Measurements from ENCODE around the gene FNTB. TPM values are rescaled to one million over a fixed set of nuclear protein-coding genes. Genes with fewer than 3 reads are reported as not detected.

Gene FNTB
- total RNA-seq, 1 experiment from 2014 or later = 35.3 TPM

DNA sequence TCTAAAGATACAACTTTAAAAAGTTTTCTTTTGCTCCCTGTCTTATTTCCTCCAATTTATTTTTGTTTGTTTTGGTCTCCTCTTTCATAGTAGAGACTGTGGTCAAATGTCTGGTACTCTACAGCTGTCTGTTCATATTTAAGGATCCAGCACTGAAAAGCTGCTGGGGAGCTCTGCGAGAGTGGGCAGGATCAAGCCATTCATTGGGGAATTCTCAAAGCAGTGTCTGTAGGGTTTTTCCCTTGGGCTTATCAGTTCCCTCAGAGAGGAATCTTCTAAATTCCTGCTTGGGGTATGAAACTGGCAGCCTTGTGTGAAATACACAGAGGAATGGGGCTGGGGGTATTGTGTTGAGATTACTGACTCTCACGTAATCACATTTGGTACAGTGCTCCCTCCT lies 52.3 kb downstream of the FNTB start:
- Histone ChIP-seq H3K79me2 (ENCODE audit: low read depth) (no peaks in the 10 kb centered on the region), H3K4me3 (no peak overlapping the region), H3K27ac (no peak overlapping the region), H4K20me1 (ENCODE audit: insufficient read depth) (no peaks in the 10 kb centered on the region; the same call in 1 of the 2 replicates), H3K27me3 (ENCODE audit: insufficient read depth, low read depth) (no peaks in the 10 kb centered on the region), H3K4me1 (replicated peaks; ENCODE audit: insufficient read depth) (no peaks in the 10 kb centered on the region), H3K36me3 (ENCODE audit: low read depth) (0 out of 2 replicates have a peak, but pooled peaks cover 5% of the 10 kb centered on the region), H3K4me2 (no peak overlapping the region), H3K9me3 (ENCODE audit: insufficient read depth, low read depth) (no peaks in the 10 kb centered on the region), H3K9me2 (ENCODE audit: insufficient read depth) (no peaks in the 10 kb centered on the region), H2AFZ (no peak overlapping the region), H3F3A (ENCODE audit: insufficient read depth, low read depth) (peaks cover 5% of the 10 kb centered on the region; the same call in 1 of the 2 replicates)
- DNase-seq = no peak
- no peak for TF ChIP-seq EZH2 (IDR thresholded peaks at IDR 0.05; ENCODE audit: low read depth)
- TF ChIP-seq, protein P1, sequence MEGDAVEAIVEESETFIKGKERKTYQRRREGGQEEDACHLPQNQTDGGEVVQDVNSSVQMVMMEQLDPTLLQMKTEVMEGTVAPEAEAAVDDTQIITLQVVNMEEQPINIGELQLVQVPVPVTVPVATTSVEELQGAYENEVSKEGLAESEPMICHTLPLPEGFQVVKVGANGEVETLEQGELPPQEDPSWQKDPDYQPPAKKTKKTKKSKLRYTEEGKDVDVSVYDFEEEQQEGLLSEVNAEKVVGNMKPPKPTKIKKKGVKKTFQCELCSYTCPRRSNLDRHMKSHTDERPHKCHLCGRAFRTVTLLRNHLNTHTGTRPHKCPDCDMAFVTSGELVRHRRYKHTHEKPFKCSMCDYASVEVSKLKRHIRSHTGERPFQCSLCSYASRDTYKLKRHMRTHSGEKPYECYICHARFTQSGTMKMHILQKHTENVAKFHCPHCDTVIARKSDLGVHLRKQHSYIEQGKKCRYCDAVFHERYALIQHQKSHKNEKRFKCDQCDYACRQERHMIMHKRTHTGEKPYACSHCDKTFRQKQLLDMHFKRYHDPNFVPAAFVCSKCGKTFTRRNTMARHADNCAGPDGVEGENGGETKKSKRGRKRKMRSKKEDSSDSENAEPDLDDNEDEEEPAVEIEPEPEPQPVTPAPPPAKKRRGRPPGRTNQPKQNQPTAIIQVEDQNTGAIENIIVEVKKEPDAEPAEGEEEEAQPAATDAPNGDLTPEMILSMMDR (conservative IDR thresholded peaks at IDR 0.05) = no peak
- no TSS peak for BruUV-seq (replicated peaks)
- POLR2A ChIA-PET (ENCODE audit: unreplicated experiment) = no interaction called here
- intact Hi-C loops (cut with micrococcal nuclease; ENCODE audit: unreplicated experiment) = no loop called here
- CTCF ChIA-PET = no interaction called here

DNA sequence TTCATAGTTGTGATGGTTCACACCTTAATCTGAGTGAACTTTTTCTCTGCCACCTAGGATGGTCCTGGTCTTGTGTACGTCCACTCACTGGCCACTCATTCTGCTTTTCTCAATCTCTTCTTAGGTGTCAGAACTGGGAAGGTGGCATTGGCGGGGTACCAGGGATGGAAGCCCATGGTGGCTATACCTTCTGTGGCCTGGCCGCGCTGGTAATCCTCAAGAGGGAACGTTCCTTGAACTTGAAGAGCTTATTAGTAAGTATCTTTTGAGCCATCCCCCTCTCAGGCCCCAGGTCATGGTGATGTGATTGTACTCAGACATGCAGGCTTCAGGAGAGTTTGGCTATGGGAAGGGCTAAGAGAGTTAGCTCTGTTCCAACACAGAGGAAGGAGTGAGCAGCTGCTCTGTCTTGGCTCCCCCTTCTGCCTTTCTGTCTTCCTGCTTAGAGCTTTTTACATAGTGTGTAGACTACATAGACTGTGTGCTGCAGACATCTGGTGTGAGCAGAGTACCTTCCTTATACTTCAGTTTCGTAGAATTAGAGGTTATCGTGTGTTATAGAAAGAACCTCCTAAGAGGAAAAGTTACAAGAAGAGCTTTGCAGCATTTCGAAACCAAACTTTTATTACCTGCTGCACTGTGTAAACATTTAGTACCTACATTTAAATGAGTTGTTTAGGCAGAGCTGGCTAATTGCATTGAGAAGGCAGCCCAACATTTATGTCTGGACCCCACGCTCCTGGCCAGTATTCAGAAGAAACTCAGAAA lies 54.2 kb downstream of the FNTB start:
- BruUV-seq (replicated peaks) = no TSS peak
- Histone ChIP-seq H4K20me1 (ENCODE audit: insufficient read depth) (no peaks in the 10 kb centered on the region; the same call in 1 of the 2 replicates), H3K4me2 (no peak overlapping the region), H2AFZ (no peak overlapping the region), H3F3A (ENCODE audit: insufficient read depth, low read depth) (peaks cover 5% of the 10 kb centered on the region; the same call in 1 of the 2 replicates), H3K9me2 (ENCODE audit: insufficient read depth) (no peaks in the 10 kb centered on the region), H3K4me3 (no peak overlapping the region), H3K9me3 (ENCODE audit: insufficient read depth, low read depth) (no peaks in the 10 kb centered on the region), H3K4me1 (replicated peaks; ENCODE audit: insufficient read depth) (no peaks in the 10 kb centered on the region), H3K36me3 (ENCODE audit: low read depth) (no peaks in the 10 kb centered on the region), H3K27ac (no peak overlapping the region), H3K27me3 (ENCODE audit: insufficient read depth, low read depth) (no peaks in the 10 kb centered on the region), H3K79me2 (ENCODE audit: low read depth) (no peaks in the 10 kb centered on the region)
- CTCF ChIA-PET = no interaction called here
- DNase-seq = no peak
- POLR2A ChIA-PET (ENCODE audit: unreplicated experiment) = interaction anchor here (0.5 kb wide), 1 partner anchor 371 kb away, joined by 3 read pairs; no protein-coding TSS in a partner anchor
- intact Hi-C loops (cut with micrococcal nuclease; ENCODE audit: unreplicated experiment) = no loop called here
- TF ChIP-seq, protein P1 (conservative IDR thresholded peaks at IDR 0.05) = no peak
- no peak for TF ChIP-seq EZH2 (IDR thresholded peaks at IDR 0.05; ENCODE audit: low read depth)

DNA sequence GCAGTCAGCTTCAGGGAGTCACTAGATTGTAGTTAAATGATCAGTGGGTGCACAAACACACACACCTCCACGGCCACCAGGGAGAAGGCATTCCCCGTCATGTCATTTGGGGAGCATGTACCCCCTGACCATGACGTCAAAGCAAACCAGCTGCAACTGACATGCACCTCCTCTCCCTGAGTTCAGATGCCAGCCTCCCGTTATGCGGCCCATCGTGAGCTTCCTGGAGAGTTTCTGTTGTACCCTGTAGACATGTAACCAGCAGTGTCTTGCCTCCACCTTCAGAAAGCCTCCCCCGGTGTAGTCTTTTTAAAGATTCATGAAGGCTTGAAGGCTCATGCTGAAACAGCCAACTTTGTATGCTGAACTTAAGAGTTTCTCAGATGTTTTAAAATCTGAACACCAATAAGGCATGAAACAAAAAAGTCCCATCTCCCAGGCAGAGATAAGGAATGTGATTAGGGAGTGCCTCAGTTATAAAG lies 54.8 kb downstream of the FNTB start:
- no peak overlapping the region for H3K4me3 ChIP-seq
- ChIA-PET POLR2A (ENCODE audit: unreplicated experiment) (interaction anchor here (0.5 kb wide), 1 partner anchor 370 kb away, joined by 3 read pairs; no protein-coding TSS in a partner anchor), CTCF (no interaction called here)
- TF ChIP-seq, protein P1 (conservative IDR thresholded peaks at IDR 0.05) = no peak
- no peak for TF ChIP-seq EZH2 (IDR thresholded peaks at IDR 0.05; ENCODE audit: low read depth)
- H3K9me2 ChIP-seq (ENCODE audit: insufficient read depth) = no peaks in the 10 kb centered on the region
- no peaks in the 10 kb centered on the region; the same call in 1 of the 2 replicates for H4K20me1 ChIP-seq (ENCODE audit: insufficient read depth)
- no peak overlapping the region for H3K27ac ChIP-seq
- H3K27me3 ChIP-seq (ENCODE audit: insufficient read depth, low read depth) = no peaks in the 10 kb centered on the region
- no peak overlapping the region for H2AFZ ChIP-seq
- no peaks in the 10 kb centered on the region for H3K79me2 ChIP-seq (ENCODE audit: low read depth)
- no TSS peak for BruUV-seq (replicated peaks)
- no peaks in the 10 kb centered on the region for H3K36me3 ChIP-seq (ENCODE audit: low read depth)
- no peak for DNase-seq
- H3K9me3 ChIP-seq (ENCODE audit: insufficient read depth, low read depth) = no peaks in the 10 kb centered on the region
- intact Hi-C loops (cut with micrococcal nuclease; ENCODE audit: unreplicated experiment) = no loop called here
- H3K4me1 ChIP-seq (replicated peaks; ENCODE audit: insufficient read depth) = no peaks in the 10 kb centered on the region
- H3K4me2 ChIP-seq = no peak overlapping the region
- H3F3A ChIP-seq (ENCODE audit: insufficient read depth, low read depth) = peaks cover 5% of the 10 kb centered on the region; the same call in 1 of the 2 replicates

All from PC-9 (cell line).